HepG2 (cell line): ENCODE results near the gene NAALADL1. TPM values are rescaled to one million over a fixed set of nuclear protein-coding genes. Genes with fewer than 3 reads are reported as not detected.

Source experiments
- ATAC-seq: fragments of 200-7000 bp; cut with Tn5 transposase; 3 replicates; pipeline ENCODE4 v1.9.1; 2020; ENCODE audit warnings: mild to moderate bottlenecking, moderate library complexity
- BruUV-seq: library from RNA; stranded (reverse); fragments of 400-500 nt; replicated peaks from 2 replicates; lab custom pipeline; 2021; lab: Mats Ljungman, UMichigan
- CTCF ChIA-PET: fragments of 300-600 bp; formaldehyde crosslinking; extraction: SDS; loops from one replicate; lab custom pipeline; 2021; ENCODE audit warnings: low total read pairs, inconsistent platforms, low intra/inter-chr PET ratio; lab: Yijun Ruan, JAX
- POLR2A ChIA-PET: fragments of 350-600 bp; sonication (Branson Sonifier 250); formaldehyde crosslinking; loops from one replicate; lab custom pipeline; 2020; ENCODE audit warnings: antibody characterized with exemption, inconsistent platforms; lab: Yijun Ruan, JAX
- DNase-seq: peaks from one replicate; pipeline ENCODE4 v3.0.0-alpha.2; 2015; ENCODE audit warnings: low spot score
- FAIRE-seq: peaks from 3 replicates; lab custom pipeline; 2011; peaks lifted over from hg19 to GRCh38; lab: Jason Lieb, UNC
- H2AFZ ChIP-seq: one replicate; pipeline ENCODE4 v1.6.1; 2011; ENCODE audit warnings: low read length, inconsistent platforms
- H3K27ac ChIP-seq: fragments of 300-600 bp; 3 replicates; pipeline ENCODE4 v1.8.0; 2011; ENCODE audit warnings: mixed run types, mild to moderate bottlenecking, mixed read lengths, low read length, inconsistent platforms; ENCODE audit not compliant: insufficient read depth; ENCODE audit errors: extremely low read length
- H3K27me3 ChIP-seq, 2 experiments: fragments of 200-600 bp in 1 of 2; 2 replicates in 1 of 2; 3 replicates in 1 of 2; pipeline versions ENCODE4 v1.6.0 to v1.8.0; 2011; ENCODE audit warnings: low read length in 2 of 2, mild to moderate bottlenecking in 2 of 2, moderate library complexity in 2 of 2, inconsistent platforms in 1 of 2; ENCODE audit not compliant: insufficient read depth in 2 of 2, control insufficient read depth in 1 of 2
- H3K36me3 ChIP-seq, 2 experiments: fragments of 200-600 bp in 1 of 2; replicated peaks in 1 of 2; 2 replicates in 1 of 2; 3 replicates in 1 of 2; pipeline versions ENCODE4 v1.5.1 to v1.8.0; 2011; ENCODE audit warnings: low read length in 2 of 2, inconsistent platforms in 1 of 2; ENCODE audit not compliant: insufficient read depth in 2 of 2, control insufficient read depth in 1 of 2
- H3K4me1 ChIP-seq: 2 replicates; pipeline ENCODE4 v1.5.1; 2012; ENCODE audit warnings: low read length, inconsistent platforms; ENCODE audit not compliant: insufficient read depth
- H3K4me2 ChIP-seq: 2 replicates; pipeline ENCODE4 v1.6.0; 2011; ENCODE audit warnings: low read depth, low read length, inconsistent platforms
- H3K4me3 ChIP-seq, 3 experiments: fragments of 200-600 bp in 1 of 3; sonication (generic), shearing (Covaris generic) in 1 of 3; replicated peaks in 1 of 3; 2 replicates each; pipeline ENCODE4 v1.5.1; 2011 to 2016; ENCODE audit warnings: low read length in 3 of 3, inconsistent platforms in 2 of 3, low read depth in 2 of 3, mild to moderate bottlenecking in 2 of 3, control low read depth in 1 of 3, mixed read lengths in 1 of 3; ENCODE audit not compliant: insufficient read depth in 1 of 3
- H3K79me2 ChIP-seq: one replicate; pipeline ENCODE4 v1.6.1; 2011; ENCODE audit warnings: low read length, inconsistent platforms; ENCODE audit not compliant: insufficient read depth
- H3K9ac ChIP-seq: 2 replicates; pipeline ENCODE4 v1.6.0; 2011; ENCODE audit warnings: mild to moderate bottlenecking, low read depth, low read length, inconsistent platforms; ENCODE audit not compliant: insufficient read depth
- H3K9me3 ChIP-seq: 2 replicates; pipeline ENCODE4 v1.5.1; 2012; ENCODE audit warnings: mild to moderate bottlenecking, low read length
- H4K20me1 ChIP-seq: 2 replicates; pipeline ENCODE4 v1.6.0; 2011; ENCODE audit warnings: inconsistent platforms, mild to moderate bottlenecking, low read length, moderate library complexity; ENCODE audit not compliant: insufficient read depth
- NR1H2 ChIP-seq: sonication (generic); formaldehyde crosslinking; IDR thresholded peaks from 2 replicates; pipeline ENCODE4 v1.8.1; 2022; ENCODE audit warnings: low read depth, missing genetic modification reagents, borderline replicate concordance
- RBFOX2 ChIP-seq: fragments of 200-400 bp; formaldehyde crosslinking; IDR thresholded peaks from 2 replicates; pipeline ENCODE4 v1.6.1; 2017; ENCODE audit warnings: low read depth, mild to moderate bottlenecking, low read length
- SP4 ChIP-seq: sonication (generic); formaldehyde crosslinking; IDR thresholded peaks from 2 replicates; pipeline ENCODE4 v1.8.1; 2023; ENCODE audit warnings: mild to moderate bottlenecking, missing genetic modification reagents
- SRSF9 ChIP-seq: fragments of 200-400 bp; formaldehyde crosslinking; IDR thresholded peaks from 2 replicates; pipeline ENCODE4 v1.6.1; 2018; ENCODE audit warnings: borderline replicate concordance, mild to moderate bottlenecking, low read depth, low read length; ENCODE audit not compliant: insufficient read depth, poor library complexity, severe bottlenecking
- ZNF234 ChIP-seq: sonication (generic); formaldehyde crosslinking; conservative IDR thresholded peaks from 2 replicates; pipeline ENCODE4 v1.5.1; 2020; ENCODE audit warnings: mild to moderate bottlenecking, missing genetic modification reagents
- ZNF496 ChIP-seq: sonication (generic); formaldehyde crosslinking; IDR thresholded peaks from 2 replicates; pipeline ENCODE4 v1.8.1; 2023; ENCODE audit warnings: mild to moderate bottlenecking, moderate library complexity, missing genetic modification reagents; ENCODE audit not compliant: insufficient replicate concordance
- WGBS: methylation state at CpG from one replicate; pipeline ENCODE4 v1.1.6; 2017; ENCODE audit warnings: low lambda C conversion rate; 5-methylcytosine and 5-hydroxymethylcytosine counted together
- in situ Hi-C: cut with HindIII; loops from 2 replicates; pipeline ENCODE4 v1.10.0; 2017; ENCODE audit warnings: low pct_unique_long_range_greater_than_20kb; ENCODE audit not compliant: extremely low pct_ligation_motif_present
- intact Hi-C: fragments of 100-400 bp; cut with micrococcal nuclease; formaldehyde crosslinking; loops from one replicate; pipeline ENCODE4 v1.10.0; 2022; ENCODE audit not compliant: unreplicated experiment
- polyA plus RNA-seq, 8 experiments: library from polyadenylated mRNA; depleted of rRNA in 3 of 8; stranded (reverse) in 7 of 8; unstranded in 1 of 8; fragments of >200 nt; fragmentation: Illumina TruSeq in 4 of 8; extraction: Trizol in 4 of 8; gene quantifications; 2 replicates each; pipeline versions ENCODE4 v1.2.1 to v1.2.3, GENCODE V29; 2011 to 2016; ENCODE audit warnings: low read depth in 4 of 8, missing spikeins in 1 of 8, mixed read lengths in 1 of 8; ENCODE audit not compliant: insufficient read depth in 1 of 8
- total RNA-seq, 5 experiments: library from RNA; depleted of rRNA; stranded (reverse); fragments of >200 nt; fragmentation: Illumina TruSeq; extraction: Trizol; gene quantifications; 2 replicates each; pipeline ENCODE4 v1.2.3, GENCODE V29; 2016; ENCODE audit warnings: low read depth in 1 of 5
- TF ChIP-seq, protein P1 (sequence below): sonication (generic); formaldehyde crosslinking; IDR thresholded peaks from 2 replicates; pipeline ENCODE4 v1.4.0; 2020; ENCODE audit warnings: mild to moderate bottlenecking, missing genetic modification reagents
- TF ChIP-seq, protein P2 (sequence below): sonication (generic); formaldehyde crosslinking; IDR thresholded peaks from 2 replicates; pipeline ENCODE4 v1.5.0; 2020; ENCODE audit warnings: mild to moderate bottlenecking, missing genetic modification reagents
- TF ChIP-seq, protein P3 (sequence below): sonication (generic); formaldehyde crosslinking; IDR thresholded peaks from 2 replicates; pipeline ENCODE4 v1.4.0; 2020; ENCODE audit warnings: low read depth, mild to moderate bottlenecking, missing genetic modification reagents
- TF ChIP-seq, protein P4 (sequence below): sonication (generic); formaldehyde crosslinking; IDR thresholded peaks from 2 replicates; pipeline ENCODE4 v1.5.0; 2020; ENCODE audit warnings: mild to moderate bottlenecking, missing genetic modification reagents
- TF ChIP-seq, protein P5 (sequence below): sonication (generic); formaldehyde crosslinking; IDR thresholded peaks from 2 replicates; pipeline ENCODE4 v1.9.0; 2022; ENCODE audit warnings: missing genetic modification reagents, mild to moderate bottlenecking, borderline replicate concordance

The NAALADL1 gene
- total and polyA plus RNA-seq, 2 of the 13 experiments (the other 11 are each of a cell fraction or from before 2014, with no cell fraction given) = 9.3 to 33.9 TPM

DNA sequence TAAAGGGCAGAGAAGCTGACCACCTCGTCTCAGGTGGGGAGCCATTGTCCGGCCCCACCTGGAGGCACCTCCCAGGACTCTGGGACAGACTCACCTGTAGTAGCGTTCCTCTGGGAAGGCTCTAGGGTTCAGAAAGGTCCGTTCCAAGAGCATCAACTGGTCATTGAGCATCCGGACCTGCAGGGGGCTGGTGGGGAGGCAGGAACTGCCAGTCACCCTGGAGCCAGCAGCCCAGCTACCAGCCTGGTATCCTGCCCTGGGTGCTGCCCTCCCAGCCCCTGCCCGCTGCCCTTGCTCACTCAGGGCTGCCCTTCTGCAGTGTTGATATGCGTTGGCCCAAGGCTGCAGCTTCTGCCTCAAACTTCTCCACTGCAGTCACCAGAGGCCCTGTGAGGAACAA lies 12.6 kb downstream of the NAALADL1 start:
- H2AFZ ChIP-seq = no peak overlapping the region
- 100% methylated on average over 2 of the region's 7 CpGs for WGBS
- no peaks in the 10 kb centered on the region for H3K9me3 ChIP-seq
- H3K27me3 ChIP-seq = no peaks in the 10 kb centered on the region
- CTCF ChIA-PET = no interaction called here
- no peak overlapping the region for H3K4me3 ChIP-seq
- H3K4me2 ChIP-seq = no peak overlapping the region
- POLR2A ChIA-PET = interaction anchor here (1.0 kb wide), 1 partner anchor 27 kb away, joined by 3 read pairs; no protein-coding TSS in a partner anchor
- DNase-seq (no peak), ATAC-seq (no peak), FAIRE-seq (no peak)
- no peak overlapping the region for H3K27ac ChIP-seq
- no TSS peak for BruUV-seq
- in situ Hi-C loops = no loop called here
- H3K79me2 ChIP-seq = peaks cover 10% of the 10 kb centered on the region
- intact Hi-C loops = no loop called here
- H3K36me3 ChIP-seq = peaks cover 3 to 18% of the 10 kb centered on the region in 2 experiments; a peak in 3 of 5 replicates
- H3K4me1 ChIP-seq = peaks cover 16% of the 10 kb centered on the region
- no peaks in the 10 kb centered on the region for H4K20me1 ChIP-seq
- H3K9ac ChIP-seq = no peak overlapping the region
- TF ChIP-seq SRSF9 (no peak), SP4 (CRISPR knock-in tag) (no peak), ZNF496 (no peak), NR1H2 (CRISPR knock-in tag) (no peak), RBFOX2 (no peak), ZNF234 (CRISPR knock-in tag) (no peak)
- TF ChIP-seq, protein P1, sequence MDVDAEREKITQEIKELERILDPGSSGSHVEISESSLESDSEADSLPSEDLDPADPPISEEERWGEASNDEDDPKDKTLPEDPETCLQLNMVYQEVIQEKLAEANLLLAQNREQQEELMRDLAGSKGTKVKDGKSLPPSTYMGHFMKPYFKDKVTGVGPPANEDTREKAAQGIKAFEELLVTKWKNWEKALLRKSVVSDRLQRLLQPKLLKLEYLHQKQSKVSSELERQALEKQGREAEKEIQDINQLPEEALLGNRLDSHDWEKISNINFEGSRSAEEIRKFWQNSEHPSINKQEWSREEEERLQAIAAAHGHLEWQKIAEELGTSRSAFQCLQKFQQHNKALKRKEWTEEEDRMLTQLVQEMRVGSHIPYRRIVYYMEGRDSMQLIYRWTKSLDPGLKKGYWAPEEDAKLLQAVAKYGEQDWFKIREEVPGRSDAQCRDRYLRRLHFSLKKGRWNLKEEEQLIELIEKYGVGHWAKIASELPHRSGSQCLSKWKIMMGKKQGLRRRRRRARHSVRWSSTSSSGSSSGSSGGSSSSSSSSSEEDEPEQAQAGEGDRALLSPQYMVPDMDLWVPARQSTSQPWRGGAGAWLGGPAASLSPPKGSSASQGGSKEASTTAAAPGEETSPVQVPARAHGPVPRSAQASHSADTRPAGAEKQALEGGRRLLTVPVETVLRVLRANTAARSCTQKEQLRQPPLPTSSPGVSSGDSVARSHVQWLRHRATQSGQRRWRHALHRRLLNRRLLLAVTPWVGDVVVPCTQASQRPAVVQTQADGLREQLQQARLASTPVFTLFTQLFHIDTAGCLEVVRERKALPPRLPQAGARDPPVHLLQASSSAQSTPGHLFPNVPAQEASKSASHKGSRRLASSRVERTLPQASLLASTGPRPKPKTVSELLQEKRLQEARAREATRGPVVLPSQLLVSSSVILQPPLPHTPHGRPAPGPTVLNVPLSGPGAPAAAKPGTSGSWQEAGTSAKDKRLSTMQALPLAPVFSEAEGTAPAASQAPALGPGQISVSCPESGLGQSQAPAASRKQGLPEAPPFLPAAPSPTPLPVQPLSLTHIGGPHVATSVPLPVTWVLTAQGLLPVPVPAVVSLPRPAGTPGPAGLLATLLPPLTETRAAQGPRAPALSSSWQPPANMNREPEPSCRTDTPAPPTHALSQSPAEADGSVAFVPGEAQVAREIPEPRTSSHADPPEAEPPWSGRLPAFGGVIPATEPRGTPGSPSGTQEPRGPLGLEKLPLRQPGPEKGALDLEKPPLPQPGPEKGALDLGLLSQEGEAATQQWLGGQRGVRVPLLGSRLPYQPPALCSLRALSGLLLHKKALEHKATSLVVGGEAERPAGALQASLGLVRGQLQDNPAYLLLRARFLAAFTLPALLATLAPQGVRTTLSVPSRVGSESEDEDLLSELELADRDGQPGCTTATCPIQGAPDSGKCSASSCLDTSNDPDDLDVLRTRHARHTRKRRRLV (CRISPR knock-in tag) = no peak
- TF ChIP-seq, protein P2, sequence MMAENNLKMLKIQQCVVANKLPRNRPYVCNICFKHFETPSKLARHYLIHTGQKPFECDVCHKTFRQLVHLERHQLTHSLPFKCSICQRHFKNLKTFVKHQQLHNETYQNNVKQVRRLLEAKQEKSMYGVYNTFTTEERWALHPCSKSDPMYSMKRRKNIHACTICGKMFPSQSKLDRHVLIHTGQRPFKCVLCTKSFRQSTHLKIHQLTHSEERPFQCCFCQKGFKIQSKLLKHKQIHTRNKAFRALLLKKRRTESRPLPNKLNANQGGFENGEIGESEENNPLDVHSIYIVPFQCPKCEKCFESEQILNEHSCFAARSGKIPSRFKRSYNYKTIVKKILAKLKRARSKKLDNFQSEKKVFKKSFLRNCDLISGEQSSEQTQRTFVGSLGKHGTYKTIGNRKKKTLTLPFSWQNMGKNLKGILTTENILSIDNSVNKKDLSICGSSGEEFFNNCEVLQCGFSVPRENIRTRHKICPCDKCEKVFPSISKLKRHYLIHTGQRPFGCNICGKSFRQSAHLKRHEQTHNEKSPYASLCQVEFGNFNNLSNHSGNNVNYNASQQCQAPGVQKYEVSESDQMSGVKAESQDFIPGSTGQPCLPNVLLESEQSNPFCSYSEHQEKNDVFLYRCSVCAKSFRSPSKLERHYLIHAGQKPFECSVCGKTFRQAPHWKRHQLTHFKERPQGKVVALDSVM = no peak
- TF ChIP-seq, protein P3, sequence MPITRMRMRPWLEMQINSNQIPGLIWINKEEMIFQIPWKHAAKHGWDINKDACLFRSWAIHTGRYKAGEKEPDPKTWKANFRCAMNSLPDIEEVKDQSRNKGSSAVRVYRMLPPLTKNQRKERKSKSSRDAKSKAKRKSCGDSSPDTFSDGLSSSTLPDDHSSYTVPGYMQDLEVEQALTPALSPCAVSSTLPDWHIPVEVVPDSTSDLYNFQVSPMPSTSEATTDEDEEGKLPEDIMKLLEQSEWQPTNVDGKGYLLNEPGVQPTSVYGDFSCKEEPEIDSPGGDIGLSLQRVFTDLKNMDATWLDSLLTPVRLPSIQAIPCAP (CRISPR knock-in tag) = no peak
- TF ChIP-seq, protein P4, sequence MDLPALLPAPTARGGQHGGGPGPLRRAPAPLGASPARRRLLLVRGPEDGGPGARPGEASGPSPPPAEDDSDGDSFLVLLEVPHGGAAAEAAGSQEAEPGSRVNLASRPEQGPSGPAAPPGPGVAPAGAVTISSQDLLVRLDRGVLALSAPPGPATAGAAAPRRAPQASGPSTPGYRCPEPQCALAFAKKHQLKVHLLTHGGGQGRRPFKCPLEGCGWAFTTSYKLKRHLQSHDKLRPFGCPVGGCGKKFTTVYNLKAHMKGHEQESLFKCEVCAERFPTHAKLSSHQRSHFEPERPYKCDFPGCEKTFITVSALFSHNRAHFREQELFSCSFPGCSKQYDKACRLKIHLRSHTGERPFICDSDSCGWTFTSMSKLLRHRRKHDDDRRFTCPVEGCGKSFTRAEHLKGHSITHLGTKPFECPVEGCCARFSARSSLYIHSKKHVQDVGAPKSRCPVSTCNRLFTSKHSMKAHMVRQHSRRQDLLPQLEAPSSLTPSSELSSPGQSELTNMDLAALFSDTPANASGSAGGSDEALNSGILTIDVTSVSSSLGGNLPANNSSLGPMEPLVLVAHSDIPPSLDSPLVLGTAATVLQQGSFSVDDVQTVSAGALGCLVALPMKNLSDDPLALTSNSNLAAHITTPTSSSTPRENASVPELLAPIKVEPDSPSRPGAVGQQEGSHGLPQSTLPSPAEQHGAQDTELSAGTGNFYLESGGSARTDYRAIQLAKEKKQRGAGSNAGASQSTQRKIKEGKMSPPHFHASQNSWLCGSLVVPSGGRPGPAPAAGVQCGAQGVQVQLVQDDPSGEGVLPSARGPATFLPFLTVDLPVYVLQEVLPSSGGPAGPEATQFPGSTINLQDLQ (CRISPR knock-in tag) = no peak
- TF ChIP-seq, protein P5, sequence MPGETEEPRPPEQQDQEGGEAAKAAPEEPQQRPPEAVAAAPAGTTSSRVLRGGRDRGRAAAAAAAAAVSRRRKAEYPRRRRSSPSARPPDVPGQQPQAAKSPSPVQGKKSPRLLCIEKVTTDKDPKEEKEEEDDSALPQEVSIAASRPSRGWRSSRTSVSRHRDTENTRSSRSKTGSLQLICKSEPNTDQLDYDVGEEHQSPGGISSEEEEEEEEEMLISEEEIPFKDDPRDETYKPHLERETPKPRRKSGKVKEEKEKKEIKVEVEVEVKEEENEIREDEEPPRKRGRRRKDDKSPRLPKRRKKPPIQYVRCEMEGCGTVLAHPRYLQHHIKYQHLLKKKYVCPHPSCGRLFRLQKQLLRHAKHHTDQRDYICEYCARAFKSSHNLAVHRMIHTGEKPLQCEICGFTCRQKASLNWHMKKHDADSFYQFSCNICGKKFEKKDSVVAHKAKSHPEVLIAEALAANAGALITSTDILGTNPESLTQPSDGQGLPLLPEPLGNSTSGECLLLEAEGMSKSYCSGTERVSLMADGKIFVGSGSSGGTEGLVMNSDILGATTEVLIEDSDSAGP (CRISPR knock-in tag) = no peak
